Stimulated activated CD4-positive, alpha-beta T cell treated with anti-CD3 and anti-CD28 coated beads, Interleukin-15, amount 100 ng/mL, for 1 hour (primary cell): ENCODE data around the gene ARHGAP44.

Source experiments
- DNase-seq, 2 donors: peaks; one replicate each; pipeline ENCODE4 v3.0.0-alpha.2; 2020; ENCODE audit warnings: low read depth in 1 of 2, low spot score in 1 of 2

ARHGAP44 gene

DNA sequence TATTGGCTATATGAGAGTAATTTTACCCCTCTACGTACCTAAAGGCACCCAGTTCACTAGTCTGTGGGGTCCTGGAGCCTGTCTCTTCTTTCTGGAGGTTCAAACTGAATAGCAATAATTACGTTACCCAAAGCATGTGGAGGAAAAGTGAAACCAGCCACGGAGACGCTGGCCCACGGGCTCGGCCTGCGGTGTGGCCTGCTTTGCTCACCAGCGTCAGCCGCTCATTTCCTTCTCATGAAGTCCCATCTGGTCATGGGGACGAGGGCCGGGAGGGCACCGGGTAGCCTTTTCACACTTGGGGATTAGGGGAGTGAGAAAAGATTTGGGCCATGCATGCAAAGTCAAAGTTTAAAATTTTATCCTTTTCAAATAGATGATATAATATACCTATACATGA, 201.6 kb downstream of the ARHGAP44 start:
- no peak for DNase-seq

- no peak for DNase-seq
These were observed 203.4 kb downstream of the ARHGAP44 start for GRCh38 chr17:12992676-12993075.

GRCh38 chr17:12993631-12994030, 204.3 kb downstream of the ARHGAP44 start:
- no peak for DNase-seq

GRCh38 chr17:12994341-12995074, 205.2 kb downstream of the ARHGAP44 start:
- DNase-seq, result no peak

DNA sequence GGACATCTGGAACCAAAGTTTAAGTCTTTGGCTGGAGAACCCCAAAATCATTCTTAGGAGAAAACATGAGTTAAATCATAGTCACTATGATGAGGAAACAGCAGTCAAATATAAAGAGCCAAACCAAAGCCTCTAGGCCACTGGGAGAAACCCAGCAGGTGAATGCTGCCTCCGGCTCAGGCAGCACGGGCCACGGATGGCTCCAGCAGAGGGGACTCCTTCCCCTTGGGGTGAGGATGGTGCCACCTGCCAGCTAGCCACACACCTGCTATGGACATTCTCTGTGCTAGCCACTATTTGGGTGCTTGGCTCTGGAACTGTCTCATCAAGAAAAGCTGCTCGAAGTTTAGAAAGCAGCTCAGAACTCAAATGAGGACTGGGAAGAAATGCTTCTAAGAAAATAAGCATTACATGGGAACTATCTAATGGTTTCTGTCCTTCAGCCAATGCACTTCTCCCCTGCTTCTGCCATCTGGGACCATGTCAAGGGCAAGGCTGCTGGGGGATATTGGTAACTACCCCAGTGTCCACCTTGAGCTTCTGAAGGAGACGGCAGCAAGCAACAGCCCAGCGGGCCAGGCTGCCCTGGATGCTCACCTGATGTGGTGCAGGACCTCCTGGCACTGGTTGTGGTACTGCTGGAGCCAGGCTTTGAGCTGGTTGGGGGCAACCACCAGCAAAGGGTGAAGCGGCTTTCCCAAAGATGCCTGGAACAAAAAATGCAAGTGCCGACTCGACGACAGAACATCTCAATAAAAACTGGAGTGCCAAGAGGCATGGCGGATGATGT, 206.0 kb downstream of the ARHGAP44 start:
- no peak for DNase-seq

GRCh38 chr17:12995896-12996295, 206.6 kb downstream of the ARHGAP44 start:
- DNase-seq, result no peak

- no peak for DNase-seq
These were observed 207.1 kb downstream of the ARHGAP44 start for GRCh38 chr17:12996357-12996756.

DNA sequence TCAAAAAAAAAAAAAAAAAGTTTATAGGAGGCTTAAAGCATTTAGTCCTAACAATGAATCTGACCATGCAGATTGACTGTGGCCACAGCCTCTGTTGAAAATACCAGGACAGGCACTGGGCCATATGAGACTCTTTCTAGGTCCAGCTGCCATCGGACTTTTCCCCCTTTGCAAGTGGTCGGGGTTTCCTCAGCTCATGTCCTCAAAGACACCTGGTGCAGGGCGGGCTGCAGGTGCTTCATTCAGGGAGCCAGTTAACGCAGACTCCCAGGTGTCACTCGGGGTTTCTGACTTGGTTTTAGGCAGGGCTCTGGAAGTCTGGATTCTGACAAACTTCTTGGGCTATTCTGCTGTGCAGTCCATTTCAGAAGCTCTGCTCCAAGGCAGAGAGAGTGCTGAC, 207.6 kb downstream of the ARHGAP44 start:
- no peak for DNase-seq

DNA sequence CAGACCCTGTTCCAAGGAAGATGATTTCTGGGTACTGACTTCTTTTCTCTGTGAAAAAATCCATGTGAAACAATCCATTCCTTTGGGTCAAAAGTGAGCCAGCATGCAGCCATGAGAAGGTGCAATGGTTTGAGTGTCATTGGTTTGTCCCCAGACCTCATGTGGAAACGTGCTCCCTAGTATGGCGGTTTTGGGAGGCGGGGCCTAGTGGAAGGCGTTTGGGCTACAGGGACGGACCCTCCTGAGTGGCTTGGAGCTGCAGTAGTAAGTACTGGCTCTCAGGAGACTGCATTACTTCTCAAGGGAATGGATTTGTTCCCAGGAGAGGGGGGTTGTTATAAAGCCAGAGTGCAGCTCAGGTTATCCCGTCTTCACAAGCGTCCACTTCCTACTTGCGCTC, 209.2 kb downstream of the ARHGAP44 start:
- no peak for DNase-seq

GRCh38 chr17:12998874-12999273, 209.6 kb downstream of the ARHGAP44 start:
- DNase-seq, result no peak

GRCh38 chr17:13000561-13000960, 211.3 kb downstream of the ARHGAP44 start:
- DNase-seq, result no peak

DNA sequence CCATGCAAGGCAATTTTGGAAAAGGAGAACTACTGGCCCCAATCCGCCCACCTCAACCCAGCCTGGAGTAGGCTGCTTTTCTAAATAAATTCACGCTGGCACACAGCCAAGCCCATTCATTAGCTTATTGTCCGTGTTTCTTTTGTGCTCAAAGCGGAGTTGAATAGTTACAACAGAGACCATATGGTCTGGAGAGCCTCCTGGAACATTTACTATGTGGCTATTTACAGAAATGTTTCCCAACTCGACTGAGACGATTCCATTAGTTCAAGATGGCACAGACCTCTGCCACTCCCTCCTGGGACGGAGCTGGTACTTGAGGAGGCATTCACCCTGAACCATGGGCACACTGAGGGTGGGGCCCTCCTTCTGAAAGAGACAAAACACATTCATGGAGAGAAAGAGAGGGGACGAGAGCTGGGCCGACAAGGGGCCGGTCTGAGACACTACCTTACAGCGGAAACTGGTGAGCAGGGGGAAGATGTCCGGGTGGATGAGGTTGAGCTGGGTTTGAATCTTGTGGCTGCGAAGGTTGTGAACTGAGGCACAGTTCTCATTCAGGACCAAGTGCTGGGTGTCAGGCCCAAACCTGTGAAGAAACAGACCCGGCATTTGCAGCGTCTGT, 212.8 kb downstream of the ARHGAP44 start:
- no peak for DNase-seq

- peak in 1 of 2 donors; percentile 22 for DNase-seq
These were observed 213.6 kb downstream of the ARHGAP44 start for GRCh38 chr17:13002761-13003453.

GRCh38 chr17:13003454-13003851, 214.2 kb downstream of the ARHGAP44 start:
- DNase-seq, result no peak

GRCh38 chr17:13003927-13004326, 214.6 kb downstream of the ARHGAP44 start:
- no peak for DNase-seq

DNA sequence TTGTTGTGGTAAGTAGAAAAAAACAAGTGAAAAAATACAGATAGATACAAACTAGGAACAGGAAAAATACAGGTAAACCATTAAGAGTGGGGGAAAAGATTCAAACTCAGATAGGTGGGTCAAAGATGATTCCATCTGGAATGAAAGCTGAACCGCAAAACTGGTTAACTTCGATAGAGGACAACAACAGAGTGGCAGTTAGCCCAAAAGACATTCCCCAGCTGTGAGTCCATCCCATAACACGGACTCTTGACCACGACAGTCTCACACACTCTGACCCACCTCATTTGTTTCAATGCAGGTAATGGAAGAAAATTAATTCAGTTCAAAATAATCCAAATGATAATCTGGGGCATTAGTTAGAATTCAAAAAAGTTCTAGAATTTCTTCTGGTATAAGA, 215.0 kb downstream of the ARHGAP44 start:
- no peak for DNase-seq

DNA sequence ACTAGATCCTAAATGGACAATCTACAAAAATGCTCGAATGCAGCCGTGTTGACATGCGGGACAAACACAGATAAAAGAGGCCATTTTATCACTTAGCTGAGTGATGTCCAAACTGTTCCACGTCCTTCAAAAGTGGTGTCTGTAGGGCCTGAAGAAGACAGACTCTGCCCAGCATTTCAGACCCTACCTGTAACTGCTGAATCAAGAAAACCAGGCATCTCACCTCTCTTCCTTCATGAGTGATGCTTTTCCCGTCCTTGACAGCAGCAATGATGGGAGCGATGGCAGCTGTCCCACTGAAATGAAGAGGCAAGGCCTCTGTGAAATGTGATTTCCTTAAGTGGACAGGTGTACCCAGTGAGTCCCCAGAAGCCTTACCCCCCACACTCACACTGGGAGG, 216.2 kb downstream of the ARHGAP44 start:
- DNase-seq, result no peak

DNA sequence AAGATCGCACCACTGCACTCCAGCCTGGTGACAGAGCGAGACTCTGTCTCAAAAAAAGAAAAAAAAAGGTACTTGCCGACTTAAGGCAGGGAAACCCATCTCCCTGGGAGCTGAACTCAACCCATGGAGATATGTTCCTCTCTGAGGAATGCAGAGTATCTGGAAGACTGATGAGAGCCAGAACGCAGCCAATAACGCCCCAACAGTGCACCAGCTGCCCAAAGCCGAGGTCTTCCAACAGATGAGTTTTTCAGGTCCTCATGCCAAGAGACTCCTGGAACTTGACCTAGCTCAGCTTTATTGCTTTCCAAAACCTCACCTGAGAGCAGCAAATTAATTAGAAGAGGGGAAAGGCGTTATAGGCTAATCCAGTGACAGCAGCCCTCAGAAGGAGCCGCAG, 219.2 kb downstream of the ARHGAP44 start:
- DNase-seq, result no peak

DNA sequence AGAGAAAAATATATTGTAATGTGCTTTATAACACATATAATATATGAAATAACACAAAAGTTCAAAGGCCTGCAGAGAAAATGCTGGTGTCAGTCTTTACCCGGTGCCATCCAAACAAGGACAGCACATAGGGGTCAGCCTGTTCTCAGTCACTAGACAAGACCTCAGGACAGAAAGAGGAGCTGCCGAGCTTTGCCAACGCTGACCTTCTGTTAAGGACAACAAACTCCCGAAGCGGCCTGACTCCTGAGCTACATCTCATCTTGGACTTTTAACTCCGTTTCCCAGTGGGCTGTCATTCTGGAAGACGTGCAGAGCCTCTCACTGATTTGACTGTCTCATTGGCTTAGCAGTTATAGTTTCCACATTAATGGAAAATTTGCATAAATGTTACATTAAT, 221.7 kb downstream of the ARHGAP44 start:
- DNase-seq, result no peak

DNA sequence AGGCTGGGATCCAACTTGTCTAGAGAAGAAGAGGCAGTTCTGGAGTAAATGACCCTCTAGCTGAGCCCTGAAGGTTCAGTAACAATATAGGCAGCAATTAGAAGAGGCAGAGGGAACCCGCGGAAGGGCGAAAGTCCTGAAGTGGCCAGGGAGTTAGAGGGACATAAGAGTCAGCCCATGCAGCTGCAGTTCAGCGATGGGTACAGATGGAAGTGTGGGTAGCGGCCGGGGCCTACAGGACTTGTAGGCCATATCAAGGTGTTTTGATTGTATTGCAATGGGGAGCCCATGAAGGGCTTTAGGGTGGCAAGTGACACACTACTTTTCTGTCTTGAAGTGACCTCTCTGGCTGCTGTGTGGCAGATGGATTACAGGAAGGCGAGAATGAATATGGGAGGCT, 225.5 kb downstream of the ARHGAP44 start:
- DNase-seq, result no peak

DNA sequence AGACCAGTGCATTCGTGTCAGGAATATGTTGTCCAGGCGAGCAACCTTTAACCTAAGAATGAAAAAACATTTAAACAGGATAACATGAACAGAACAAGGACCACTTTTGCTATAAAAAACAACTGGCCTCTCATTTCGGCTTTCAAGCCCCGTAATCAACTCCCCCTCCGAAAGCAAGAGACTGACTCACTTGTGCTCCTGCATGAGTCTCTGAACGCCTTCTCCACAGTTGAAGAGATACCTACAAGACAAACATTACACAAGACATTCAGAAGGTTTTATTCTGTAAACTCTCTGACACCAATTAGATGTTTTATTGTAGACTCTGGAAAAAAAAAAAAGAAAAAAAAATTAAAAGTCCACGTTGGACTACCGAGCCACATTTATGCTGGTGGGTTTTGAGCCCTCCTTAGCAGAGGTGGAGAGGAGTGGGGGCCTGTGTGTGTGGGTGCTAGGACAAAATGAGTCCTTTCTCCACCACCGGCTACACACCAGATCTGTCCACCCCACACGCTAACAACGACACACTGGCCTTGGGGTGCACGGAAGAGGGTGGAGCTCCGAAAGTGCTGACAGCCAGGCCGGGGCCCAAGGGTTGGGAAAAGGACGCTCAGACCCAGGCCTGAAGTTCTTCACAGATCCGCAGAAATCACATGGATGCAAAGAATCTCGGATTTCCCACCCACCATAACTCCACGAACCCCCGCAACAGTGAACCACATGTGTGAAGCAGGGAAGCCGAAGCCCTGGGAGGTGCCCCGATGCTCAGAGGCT, 227.8 kb downstream of the ARHGAP44 start:
- no peak for DNase-seq
